ENCODE results near the gene UGT1A8. TPM values are rescaled to one million over a fixed set of nuclear protein-coding genes. Genes with fewer than 3 reads are reported as not detected.
"Not testable (repeated sequence)": the region's sequence is repeated elsewhere in the genome, so short reads cannot be mapped to it uniquely, and the experiment has no call there.

The UGT1A8 gene
- not detected in 2 replicates for total RNA-seq
- long read RNA-seq: 0 reads

- not testable (repeated sequence) for H3K4me1 Mint-ChIP-seq (ENCODE audit: unreplicated experiment); H3K36me3 Mint-ChIP-seq (ENCODE audit: unreplicated experiment); H3K27ac Mint-ChIP-seq (ENCODE audit: unreplicated experiment); H3K4me3 Mint-ChIP-seq (ENCODE audit: unreplicated experiment); DNase-seq (ENCODE audit: extremely low spot score, unreplicated experiment)
- H3K27me3 Mint-ChIP-seq (ENCODE audit: unreplicated experiment): peaks cover 60% of the 10 kb centered on the region
- H3K9me3 Mint-ChIP-seq (ENCODE audit: unreplicated experiment): peaks cover 21% of the 10 kb centered on the region
Observed at GRCh38 chr2:233617476-233617875, at the start of gene UGT1A8. UGT1A8 (plus strand) TSS chr2:233617633; CDS start chr2:233617708, 75 bp downstream.

GRCh38 chr2:233571001-233571400 is 46.4 kb upstream of the UGT1A8 start:
- Mint-ChIP-seq H3K4me3 (ENCODE audit: unreplicated experiment) (no peak overlapping the region), H3K27me3 (ENCODE audit: unreplicated experiment) (peaks cover 16% of the 10 kb centered on the region), H3K4me1 (ENCODE audit: unreplicated experiment) (no peaks in the 10 kb centered on the region), H3K36me3 (ENCODE audit: unreplicated experiment) (no peaks in the 10 kb centered on the region), H3K27ac (ENCODE audit: unreplicated experiment) (no peak overlapping the region), H3K9me3 (ENCODE audit: unreplicated experiment) (peaks cover 3% of the 10 kb centered on the region)
- no peak for DNase-seq (ENCODE audit: extremely low spot score, unreplicated experiment)
- no peak for TF ChIP-seq CTCF (IDR thresholded peaks at IDR 0.05)

- H3K36me3 Mint-ChIP-seq (ENCODE audit: unreplicated experiment): no peaks in the 10 kb centered on the region
- H3K27me3 Mint-ChIP-seq (ENCODE audit: unreplicated experiment): peaks cover 16% of the 10 kb centered on the region
- no peak for TF ChIP-seq CTCF (IDR thresholded peaks at IDR 0.05)
Observed at GRCh38 chr2:233571462-233571861, 46.0 kb upstream of the UGT1A8 start.

GRCh38 chr2:233572468-233572867 is 45.0 kb upstream of the UGT1A8 start:
- TF ChIP-seq CTCF (IDR thresholded peaks at IDR 0.05): no peak
- Mint-ChIP-seq H3K4me1 (ENCODE audit: unreplicated experiment) (no peaks in the 10 kb centered on the region), H3K27ac (ENCODE audit: unreplicated experiment) (no peak overlapping the region), H3K4me3 (ENCODE audit: unreplicated experiment) (no peak overlapping the region), H3K9me3 (ENCODE audit: unreplicated experiment) (peaks cover 3% of the 10 kb centered on the region), H3K36me3 (ENCODE audit: unreplicated experiment) (no peaks in the 10 kb centered on the region), H3K27me3 (ENCODE audit: unreplicated experiment) (peaks cover 16% of the 10 kb centered on the region)
- no peak for DNase-seq (ENCODE audit: extremely low spot score, unreplicated experiment)

More at GRCh38 chr2:233571462-233571861, 46.0 kb upstream of the UGT1A8 start:
- Mint-ChIP-seq H3K4me1 (ENCODE audit: unreplicated experiment) (no peaks in the 10 kb centered on the region), H3K9me3 (ENCODE audit: unreplicated experiment) (peaks cover 3% of the 10 kb centered on the region), H3K27ac (ENCODE audit: unreplicated experiment) (no peak overlapping the region), H3K4me3 (ENCODE audit: unreplicated experiment) (no peak overlapping the region)
- DNase-seq (ENCODE audit: extremely low spot score, unreplicated experiment): no peak

- not testable (repeated sequence) for H3K36me3 Mint-ChIP-seq (ENCODE audit: unreplicated experiment); H3K4me3 Mint-ChIP-seq (ENCODE audit: unreplicated experiment); H3K27ac Mint-ChIP-seq (ENCODE audit: unreplicated experiment); H3K9me3 Mint-ChIP-seq (ENCODE audit: unreplicated experiment); H3K4me1 Mint-ChIP-seq (ENCODE audit: unreplicated experiment); H3K27me3 Mint-ChIP-seq (ENCODE audit: unreplicated experiment); DNase-seq (ENCODE audit: extremely low spot score, unreplicated experiment)
Observed at GRCh38 chr2:233577341-233577740, 40.1 kb upstream of the UGT1A8 start.

GRCh38 chr2:233583217-233583965 is 34.0 kb upstream of the UGT1A8 start:
- not testable (repeated sequence) for H3K4me3 Mint-ChIP-seq (ENCODE audit: unreplicated experiment); H3K36me3 Mint-ChIP-seq (ENCODE audit: unreplicated experiment); H3K27ac Mint-ChIP-seq (ENCODE audit: unreplicated experiment); H3K4me1 Mint-ChIP-seq (ENCODE audit: unreplicated experiment); DNase-seq (ENCODE audit: extremely low spot score, unreplicated experiment); H3K9me3 Mint-ChIP-seq (ENCODE audit: unreplicated experiment)
- peaks cover 28% of the 10 kb centered on the region for H3K27me3 Mint-ChIP-seq (ENCODE audit: unreplicated experiment)
